ENCODE results near the gene NEGR1. TPM values are rescaled to one million over a fixed set of nuclear protein-coding genes. Genes with fewer than 3 reads are reported as not detected.
"Not testable (repeated sequence)": the region's sequence is repeated elsewhere in the genome, so short reads cannot be mapped to it uniquely, and the experiment has no call there.

Gene NEGR1
- total RNA-seq, 1 donor from 2014 or later, result not detected

GRCh38 chr1:71930511-71930910 is 351.8 kb downstream of the NEGR1 start:
- Mint-ChIP-seq H3K4me3 (ENCODE audit: low read depth) (no peak overlapping the region), H3K27ac (no peak overlapping the region), H3K27me3 (ENCODE audit: low read depth) (no peaks in the 10 kb centered on the region), H3K4me1 (ENCODE audit: low read depth) (no peaks in the 10 kb centered on the region), H3K9me3 (no peaks in the 10 kb centered on the region), H3K36me3 (ENCODE audit: low read depth) (no peaks in the 10 kb centered on the region)
- intact Hi-C loops (cut with micrococcal nuclease), result no loop called here
- no peak for DNase-seq (ENCODE audit: low spot score)

- DNase-seq (ENCODE audit: low spot score), result no peak
- no peak overlapping the region for H3K4me3 Mint-ChIP-seq (ENCODE audit: low read depth)
- H3K27ac Mint-ChIP-seq, result no peak overlapping the region
- no peaks in the 10 kb centered on the region for H3K27me3 Mint-ChIP-seq (ENCODE audit: low read depth)
- H3K4me1 Mint-ChIP-seq (ENCODE audit: low read depth), result no peaks in the 10 kb centered on the region
- no peaks in the 10 kb centered on the region for H3K9me3 Mint-ChIP-seq
- no peaks in the 10 kb centered on the region for H3K36me3 Mint-ChIP-seq (ENCODE audit: low read depth)
- intact Hi-C loops (cut with micrococcal nuclease), result no loop called here
Measured at GRCh38 chr1:71921935-71922559, 360.3 kb downstream of the NEGR1 start.

GRCh38 chr1:71921204-71921603 is 361.1 kb downstream of the NEGR1 start:
- no peak overlapping the region for H3K27ac Mint-ChIP-seq
- intact Hi-C loops (cut with micrococcal nuclease), result no loop called here
- no peaks in the 10 kb centered on the region for H3K27me3 Mint-ChIP-seq (ENCODE audit: low read depth)

GRCh38 chr1:71920556-71920955 is 361.8 kb downstream of the NEGR1 start:
- H3K27me3 Mint-ChIP-seq (ENCODE audit: low read depth), result no peaks in the 10 kb centered on the region
- no peak overlapping the region for H3K4me3 Mint-ChIP-seq (ENCODE audit: low read depth)
- intact Hi-C loops (cut with micrococcal nuclease), result no loop called here
- H3K36me3 Mint-ChIP-seq (ENCODE audit: low read depth), result no peaks in the 10 kb centered on the region
- H3K4me1 Mint-ChIP-seq (ENCODE audit: low read depth), result no peaks in the 10 kb centered on the region
- no peak for DNase-seq (ENCODE audit: low spot score)
- H3K9me3 Mint-ChIP-seq, result no peaks in the 10 kb centered on the region
- H3K27ac Mint-ChIP-seq, result no peak overlapping the region

More at GRCh38 chr1:71921204-71921603, 361.1 kb downstream of the NEGR1 start:
- no peaks in the 10 kb centered on the region for H3K4me1 Mint-ChIP-seq (ENCODE audit: low read depth)
- no peak for DNase-seq (ENCODE audit: low spot score)
- H3K4me3 Mint-ChIP-seq (ENCODE audit: low read depth), result no peak overlapping the region
- H3K9me3 Mint-ChIP-seq, result no peaks in the 10 kb centered on the region
- H3K36me3 Mint-ChIP-seq (ENCODE audit: low read depth), result no peaks in the 10 kb centered on the region

- H3K4me1 Mint-ChIP-seq (ENCODE audit: low read depth), result no peaks in the 10 kb centered on the region
- intact Hi-C loops (cut with micrococcal nuclease), result no loop called here
Measured at GRCh38 chr1:71919811-71920509, 362.4 kb downstream of the NEGR1 start.

GRCh38 chr1:71918630-71919029 is 363.7 kb downstream of the NEGR1 start:
- Mint-ChIP-seq H3K4me3 (ENCODE audit: low read depth) (no peak overlapping the region), H3K9me3 (no peaks in the 10 kb centered on the region), H3K27me3 (ENCODE audit: low read depth) (no peaks in the 10 kb centered on the region), H3K36me3 (ENCODE audit: low read depth) (no peaks in the 10 kb centered on the region), H3K4me1 (ENCODE audit: low read depth) (no peaks in the 10 kb centered on the region), H3K27ac (no peak overlapping the region)
- DNase-seq (ENCODE audit: low spot score), result no peak
- intact Hi-C loops (cut with micrococcal nuclease), result no loop called here

More at GRCh38 chr1:71919811-71920509, 362.4 kb downstream of the NEGR1 start:
- Mint-ChIP-seq H3K4me3 (ENCODE audit: low read depth) (no peak overlapping the region), H3K36me3 (ENCODE audit: low read depth) (no peaks in the 10 kb centered on the region), H3K9me3 (no peaks in the 10 kb centered on the region), H3K27ac (no peak overlapping the region), H3K27me3 (ENCODE audit: low read depth) (no peaks in the 10 kb centered on the region)
- DNase-seq (ENCODE audit: low spot score), result no peak

GRCh38 chr1:71916894-71917293 is 365.4 kb downstream of the NEGR1 start:
- no peak for DNase-seq (ENCODE audit: low spot score)
- no peak overlapping the region for H3K4me3 Mint-ChIP-seq (ENCODE audit: low read depth)
- intact Hi-C loops (cut with micrococcal nuclease), result no loop called here
- H3K27me3 Mint-ChIP-seq (ENCODE audit: low read depth), result no peaks in the 10 kb centered on the region
- no peaks in the 10 kb centered on the region for H3K9me3 Mint-ChIP-seq
- no peaks in the 10 kb centered on the region for H3K36me3 Mint-ChIP-seq (ENCODE audit: low read depth)
- H3K27ac Mint-ChIP-seq, result no peak overlapping the region
- H3K4me1 Mint-ChIP-seq (ENCODE audit: low read depth), result no peaks in the 10 kb centered on the region

- no peaks in the 10 kb centered on the region for H3K9me3 Mint-ChIP-seq
Measured at GRCh38 chr1:71914626-71915025, 367.7 kb downstream of the NEGR1 start.

GRCh38 chr1:71908871-71909390 is 373.4 kb downstream of the NEGR1 start:
- Mint-ChIP-seq H3K4me1 (ENCODE audit: low read depth) (no peaks in the 10 kb centered on the region), H3K9me3 (no peaks in the 10 kb centered on the region)
- intact Hi-C loops (cut with micrococcal nuclease), result no loop called here

More at GRCh38 chr1:71914626-71915025, 367.7 kb downstream of the NEGR1 start:
- H3K36me3 Mint-ChIP-seq (ENCODE audit: low read depth), result no peaks in the 10 kb centered on the region
- no peak overlapping the region for H3K4me3 Mint-ChIP-seq (ENCODE audit: low read depth)
- H3K4me1 Mint-ChIP-seq (ENCODE audit: low read depth), result no peaks in the 10 kb centered on the region
- no peaks in the 10 kb centered on the region for H3K27me3 Mint-ChIP-seq (ENCODE audit: low read depth)
- DNase-seq (ENCODE audit: low spot score), result no peak
- intact Hi-C loops (cut with micrococcal nuclease), result no loop called here
- H3K27ac Mint-ChIP-seq, result no peak overlapping the region

GRCh38 chr1:71908303-71908702 is 374.0 kb downstream of the NEGR1 start:
- intact Hi-C loops (cut with micrococcal nuclease), result no loop called here
- H3K9me3 Mint-ChIP-seq, result no peaks in the 10 kb centered on the region
- H3K4me1 Mint-ChIP-seq (ENCODE audit: low read depth), result no peaks in the 10 kb centered on the region
- no peak for DNase-seq (ENCODE audit: low spot score)
- H3K27ac Mint-ChIP-seq, result no peak overlapping the region
- no peaks in the 10 kb centered on the region for H3K27me3 Mint-ChIP-seq (ENCODE audit: low read depth)
- H3K36me3 Mint-ChIP-seq (ENCODE audit: low read depth), result no peaks in the 10 kb centered on the region
- no peak overlapping the region for H3K4me3 Mint-ChIP-seq (ENCODE audit: low read depth)

More at GRCh38 chr1:71908871-71909390, 373.4 kb downstream of the NEGR1 start:
- no peak overlapping the region for H3K4me3 Mint-ChIP-seq (ENCODE audit: low read depth)
- no peaks in the 10 kb centered on the region for H3K27me3 Mint-ChIP-seq (ENCODE audit: low read depth)
- H3K36me3 Mint-ChIP-seq (ENCODE audit: low read depth), result no peaks in the 10 kb centered on the region
- DNase-seq (ENCODE audit: low spot score), result no peak
- no peak overlapping the region for H3K27ac Mint-ChIP-seq

GRCh38 chr1:71899881-71900280 is 382.5 kb downstream of the NEGR1 start:
- DNase-seq (ENCODE audit: low spot score), result no peak
- intact Hi-C loops (cut with micrococcal nuclease), result no loop called here
- H3K27ac Mint-ChIP-seq, result no peak overlapping the region

GRCh38 chr1:71888166-71888565 is 394.2 kb downstream of the NEGR1 start:
- H3K4me3 Mint-ChIP-seq (ENCODE audit: low read depth); intact Hi-C loops (cut with micrococcal nuclease); H3K27ac Mint-ChIP-seq; H3K9me3 Mint-ChIP-seq; H3K27me3 Mint-ChIP-seq (ENCODE audit: low read depth); H3K36me3 Mint-ChIP-seq (ENCODE audit: low read depth); H3K4me1 Mint-ChIP-seq (ENCODE audit: low read depth); DNase-seq (ENCODE audit: low spot score): not testable (repeated sequence)

More at GRCh38 chr1:71899881-71900280, 382.5 kb downstream of the NEGR1 start:
- Mint-ChIP-seq H3K4me1 (ENCODE audit: low read depth) (no peaks in the 10 kb centered on the region), H3K9me3 (no peaks in the 10 kb centered on the region), H3K4me3 (ENCODE audit: low read depth) (no peak overlapping the region), H3K27me3 (ENCODE audit: low read depth) (no peaks in the 10 kb centered on the region), H3K36me3 (ENCODE audit: low read depth) (no peaks in the 10 kb centered on the region)

GRCh38 chr1:71885171-71885570 is 397.2 kb downstream of the NEGR1 start:
- Mint-ChIP-seq H3K4me1 (ENCODE audit: low read depth) (no peaks in the 10 kb centered on the region), H3K4me3 (ENCODE audit: low read depth) (no peak overlapping the region), H3K27me3 (ENCODE audit: low read depth) (no peaks in the 10 kb centered on the region), H3K36me3 (ENCODE audit: low read depth) (no peaks in the 10 kb centered on the region), H3K27ac (no peak overlapping the region), H3K9me3 (no peaks in the 10 kb centered on the region)
- intact Hi-C loops (cut with micrococcal nuclease), result no loop called here
- DNase-seq (ENCODE audit: low spot score), result no peak

Data from activated T-helper 2 cell treated with anti-CD3 and anti-CD28 coated beads, Interferon-gamma antibody, Interleukin-2, Interleukin-4, amounts not matched to agents 10 μg/mL and 5 μg/mL and 100 μg/mL, durations not matched to agents 14 hours and 24 hours and 36 hours (primary cell).